ENCODE measurements around the gene ADARB2. TPM values are rescaled to one million over a fixed set of nuclear protein-coding genes. Genes with fewer than 3 reads are reported as not detected.

Gene ADARB2
- 9.0 TPM for total RNA-seq

GRCh38 chr10:1737222-1738061 is at the start of gene ADARB2:
ADARB2 (minus strand) TSS chr10:1737525.

